HG03460 (cell line): ENCODE measurements around the gene MYZAP.

Source experiments
- ATAC-seq: cut with Tn5 transposase; IDR thresholded peaks from one replicate; pipeline ENCODE4 v1.9.1; 2021; ENCODE audit not compliant: unreplicated experiment

The MYZAP gene

GRCh38 chr15:57655809-57656208, 64.1 kb downstream of the MYZAP start:
- ATAC-seq, result no peak

- no peak for ATAC-seq
Measured at GRCh38 chr15:57656434-57656833, 64.7 kb downstream of the MYZAP start.

GRCh38 chr15:57657619-57658018, 65.9 kb downstream of the MYZAP start:
- no peak for ATAC-seq

- no peak for ATAC-seq
Measured at GRCh38 chr15:57662091-57662744, 70.5 kb downstream of the MYZAP start.

- no peak for ATAC-seq
Measured at GRCh38 chr15:57662802-57663201, 71.1 kb downstream of the MYZAP start.

DNA sequence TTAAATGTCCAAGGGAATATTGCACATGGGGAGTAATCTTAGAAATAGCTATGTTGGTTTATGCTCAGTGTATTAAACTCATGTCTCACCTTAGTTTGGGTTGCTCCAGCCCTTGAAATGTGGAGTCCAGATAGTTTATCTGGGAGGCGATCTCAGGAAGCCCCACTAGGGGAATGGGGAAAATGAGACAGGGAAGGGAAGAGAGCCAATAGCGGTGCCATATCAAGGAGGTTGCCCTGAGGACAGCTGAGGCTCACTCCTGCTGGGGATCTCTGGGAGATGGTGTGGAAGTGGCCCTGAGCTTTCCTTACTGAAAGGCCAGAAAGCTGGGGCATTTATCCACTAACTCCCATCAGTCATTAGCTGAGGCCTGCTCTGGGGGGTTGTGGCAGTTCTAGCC, 71.6 kb downstream of the MYZAP start:
- ATAC-seq, result no peak

- ATAC-seq, result no peak
Measured at GRCh38 chr15:57665194-57665593, 73.5 kb downstream of the MYZAP start.

DNA sequence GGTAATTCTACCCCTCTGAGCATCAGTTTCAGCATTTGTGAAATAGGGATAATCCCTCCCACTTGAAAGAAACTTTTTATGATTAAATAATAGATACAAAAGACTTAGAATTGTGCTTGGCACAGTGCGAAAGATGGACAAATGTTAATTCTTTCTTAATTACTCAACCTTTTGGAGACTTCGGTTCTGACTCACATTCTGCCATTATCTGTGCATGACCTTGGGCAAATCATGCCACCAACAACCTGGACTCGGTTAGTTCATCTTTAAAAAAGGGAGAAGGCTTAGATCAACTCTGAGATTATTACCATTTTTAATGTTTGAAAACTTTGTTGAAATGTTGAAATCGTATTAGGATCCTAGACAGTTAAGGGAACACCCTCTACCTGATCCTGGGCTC, 74.2 kb downstream of the MYZAP start:
- ATAC-seq, result no peak

DNA sequence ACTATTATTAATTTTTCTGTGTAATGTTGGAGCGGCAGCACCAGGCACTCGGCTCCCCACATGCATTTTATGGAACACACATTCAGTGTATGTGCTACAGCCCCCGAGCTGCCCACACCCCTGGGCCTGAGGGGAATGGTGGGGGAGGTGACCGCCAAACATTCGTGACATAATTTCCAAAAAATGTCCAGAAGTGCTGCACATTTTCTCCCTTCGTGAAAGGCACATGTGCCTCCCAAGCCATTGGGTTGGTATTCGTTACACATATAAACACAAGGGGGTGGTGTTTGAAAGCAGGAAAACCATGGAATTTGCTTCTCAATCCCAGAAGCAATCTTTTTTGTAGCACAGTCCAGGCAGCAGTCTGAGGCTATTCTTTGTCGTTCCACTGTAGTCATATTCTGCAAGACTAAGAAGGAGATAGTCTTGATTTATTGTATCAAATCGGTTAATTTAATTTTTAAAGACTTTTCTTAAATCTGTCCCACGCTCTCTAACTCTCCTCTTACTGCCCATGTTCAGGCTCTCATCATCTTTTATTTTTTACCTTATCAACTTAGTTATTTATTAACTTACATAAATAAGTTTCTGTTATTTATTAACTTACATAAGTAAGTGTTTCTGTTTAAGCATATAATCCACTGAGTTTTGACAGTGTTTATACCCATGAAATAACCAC, 75.6 kb downstream of the MYZAP start:
- no peak for ATAC-seq

DNA sequence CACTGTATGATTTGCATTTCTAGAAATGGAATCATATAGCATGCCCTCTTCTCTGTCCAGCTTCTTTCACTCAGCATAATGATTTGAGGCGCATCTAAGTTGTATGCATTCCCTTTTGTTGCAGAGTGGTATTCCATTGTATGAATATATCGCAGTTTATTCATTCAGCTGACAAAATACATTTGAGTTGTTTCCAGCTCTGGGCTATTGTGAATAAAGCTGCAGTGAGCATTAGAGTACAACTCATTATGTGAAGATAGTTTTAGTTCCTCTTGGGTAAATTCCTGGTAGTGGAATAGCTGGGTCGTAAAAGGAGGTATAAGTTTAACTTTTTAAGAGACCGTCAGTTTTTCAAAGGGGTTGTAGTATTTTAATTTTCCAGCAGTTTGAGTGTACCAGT, 76.3 kb downstream of the MYZAP start:
- ATAC-seq, result no peak

DNA sequence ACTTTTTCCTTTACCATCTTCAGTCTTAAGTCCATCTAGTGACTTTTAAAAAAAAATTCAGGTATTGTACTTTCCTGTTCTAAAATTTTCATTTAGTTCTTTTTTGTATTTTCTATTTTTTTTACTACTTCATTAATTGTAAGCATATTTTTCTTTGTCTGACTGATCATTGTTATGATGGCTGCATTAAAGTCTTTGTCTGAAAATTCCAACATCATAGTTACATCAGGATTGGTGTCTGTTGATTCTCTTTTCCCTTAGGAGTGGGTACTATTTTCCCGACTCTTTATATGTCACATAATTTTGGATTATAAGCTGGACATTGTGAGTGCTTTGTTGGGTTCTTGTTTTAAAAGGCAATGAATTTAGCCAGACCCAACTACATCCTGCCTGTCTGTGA, 79.9 kb downstream of the MYZAP start:
- ATAC-seq, result no peak

GRCh38 chr15:57675481-57676181, 83.9 kb downstream of the MYZAP start:
- ATAC-seq, result no peak

DNA sequence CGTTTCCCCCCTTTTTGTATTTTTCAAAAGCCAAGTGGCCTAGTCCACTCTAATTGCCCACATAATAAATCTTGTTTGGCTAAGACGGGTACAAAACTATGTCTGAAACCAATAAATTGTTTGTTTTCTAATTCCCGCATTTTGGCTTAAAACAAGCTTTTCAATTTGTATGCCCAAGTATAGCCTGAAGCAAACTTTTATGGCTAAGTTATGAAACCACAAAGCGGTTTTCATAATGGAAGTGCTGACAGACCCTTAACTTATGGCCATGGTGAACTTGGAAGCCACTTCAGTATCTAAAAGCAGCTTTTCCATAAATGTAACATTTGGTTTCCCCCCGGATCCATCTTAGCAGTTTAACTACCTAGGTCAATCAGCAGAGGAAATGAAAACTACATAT, 84.9 kb downstream of the MYZAP start:
- no peak for ATAC-seq

- ATAC-seq, result no peak
Measured at GRCh38 chr15:57677204-57677603, 85.5 kb downstream of the MYZAP start.

DNA sequence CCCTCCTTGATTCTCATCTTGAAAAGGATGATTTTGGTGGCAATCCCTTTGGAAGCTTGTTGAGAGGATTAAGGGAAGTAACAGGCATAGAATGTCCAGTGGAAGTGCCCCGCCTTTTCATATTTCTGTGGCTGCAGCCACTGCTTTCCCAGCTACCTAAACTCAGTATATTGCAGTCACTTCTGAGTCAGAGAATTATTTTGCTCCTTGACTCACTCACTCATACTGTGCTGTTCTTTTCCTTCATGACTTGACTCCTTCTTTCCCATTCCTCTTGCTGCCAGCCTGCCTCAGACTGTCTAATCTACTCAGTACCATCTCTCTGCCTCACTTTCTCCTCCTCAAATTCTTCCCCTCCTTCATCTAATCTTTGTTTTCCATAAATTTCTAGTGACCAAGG, 88.3 kb downstream of the MYZAP start:
- ATAC-seq, result no peak

DNA sequence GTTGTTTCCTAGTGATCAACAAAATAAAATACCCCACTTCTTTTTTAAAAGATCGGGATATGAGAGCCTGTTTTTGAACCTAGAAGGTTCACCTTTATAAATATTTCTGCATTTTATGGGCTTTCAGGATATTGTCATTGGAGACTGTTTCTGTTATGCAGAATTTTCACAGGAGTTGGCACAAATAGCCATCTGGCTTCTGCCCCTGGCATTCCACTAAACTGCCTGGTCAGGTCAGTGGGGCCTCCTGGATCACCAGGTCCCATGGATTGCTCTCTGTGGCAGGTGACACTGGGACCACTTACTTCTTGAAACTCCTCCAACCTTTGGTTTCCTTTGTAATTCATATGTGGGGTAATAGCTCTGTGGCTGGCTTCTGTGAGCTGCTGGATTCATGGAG, 89.3 kb downstream of the MYZAP start:
- no peak for ATAC-seq

GRCh38 chr15:57683481-57683880, 91.8 kb downstream of the MYZAP start:
- ATAC-seq, result no peak

DNA sequence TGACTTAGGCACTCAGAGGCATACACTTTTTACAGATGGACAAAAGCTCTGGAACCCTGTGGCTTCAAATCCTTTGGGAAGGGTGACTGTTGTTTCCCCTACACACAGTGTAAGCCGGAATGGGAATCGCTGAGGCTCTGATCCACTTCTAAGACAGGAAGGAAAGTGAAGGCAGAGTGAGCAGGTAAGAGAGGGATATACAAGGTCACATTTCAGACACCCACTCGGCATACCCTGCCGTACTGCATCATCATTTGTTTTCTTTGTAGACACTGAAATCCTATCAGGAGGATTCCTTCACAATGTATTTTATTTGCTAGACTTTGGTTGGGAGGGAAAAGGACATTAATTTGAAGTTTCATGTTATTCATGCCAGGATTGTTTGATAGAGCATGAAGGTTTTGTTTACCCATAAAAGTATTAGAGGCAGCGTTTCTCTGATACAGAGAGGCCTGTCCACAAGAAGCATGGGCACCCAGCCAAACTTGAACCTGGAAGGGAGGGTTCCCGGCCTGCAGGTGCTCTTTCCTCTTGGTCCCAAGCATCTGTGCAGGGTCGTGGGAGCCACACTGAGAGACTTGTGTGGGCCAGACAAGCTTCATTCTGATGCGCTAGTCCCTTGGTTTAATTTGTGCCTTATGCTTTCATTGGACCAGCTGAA, 92.9 kb downstream of the MYZAP start:
- no peak for ATAC-seq

DNA sequence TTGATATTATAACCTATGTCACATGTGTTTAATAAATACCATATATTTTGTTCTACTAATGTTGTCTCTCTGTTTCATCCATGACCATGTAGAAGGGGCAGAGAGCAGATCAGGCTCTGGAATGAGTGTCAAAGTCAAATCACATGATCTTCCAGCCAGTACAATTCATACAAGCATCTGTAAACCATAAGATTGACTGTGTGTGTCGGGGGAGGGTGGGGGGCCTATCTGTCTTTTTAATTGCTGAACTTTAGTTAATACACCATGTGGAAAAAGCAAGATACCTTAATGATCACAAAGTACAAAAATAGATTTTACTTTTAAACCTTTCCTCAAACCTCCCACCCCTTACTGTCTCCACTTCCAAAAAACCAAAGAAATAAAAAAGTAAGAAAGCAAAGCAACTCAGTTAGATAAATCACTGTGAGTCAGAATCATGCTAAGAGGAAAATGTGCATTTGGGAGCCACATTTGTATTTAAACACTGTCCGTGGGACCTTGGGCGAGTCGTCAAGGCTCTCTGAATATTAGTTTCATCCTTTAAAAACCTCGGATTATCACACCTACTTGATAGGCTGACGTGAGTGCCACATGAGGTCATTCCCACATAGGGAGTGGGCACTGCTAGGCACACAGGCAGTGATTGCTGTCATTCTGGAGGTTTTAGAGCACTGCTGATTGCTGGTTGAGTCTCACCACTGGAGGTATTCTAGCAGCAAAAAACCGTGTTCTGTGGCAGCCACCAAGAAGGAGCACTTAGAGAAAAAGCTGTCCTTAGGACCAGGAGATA, 93.8 kb downstream of the MYZAP start:
- ATAC-seq, result no peak

- no peak for ATAC-seq
Measured at GRCh38 chr15:57686657-57687056, 95.0 kb downstream of the MYZAP start.

GRCh38 chr15:57690341-57690966, 98.8 kb downstream of the MYZAP start:
- ATAC-seq, result no peak
